Fibroblast of skin of left biceps (primary cell): ENCODE results near the gene JPH4.

ENCODE experiments used
- DNase-seq, 2 experiments: peaks; one replicate each; pipeline ENCODE4 v3.0.0-alpha.2; 2013; ENCODE audit warnings: low read depth in 2 of 2

Gene JPH4

GRCh38 chr14:23563473-23564180, 15.0 kb downstream of the JPH4 start:
- DNase-seq: no peak

DNA sequence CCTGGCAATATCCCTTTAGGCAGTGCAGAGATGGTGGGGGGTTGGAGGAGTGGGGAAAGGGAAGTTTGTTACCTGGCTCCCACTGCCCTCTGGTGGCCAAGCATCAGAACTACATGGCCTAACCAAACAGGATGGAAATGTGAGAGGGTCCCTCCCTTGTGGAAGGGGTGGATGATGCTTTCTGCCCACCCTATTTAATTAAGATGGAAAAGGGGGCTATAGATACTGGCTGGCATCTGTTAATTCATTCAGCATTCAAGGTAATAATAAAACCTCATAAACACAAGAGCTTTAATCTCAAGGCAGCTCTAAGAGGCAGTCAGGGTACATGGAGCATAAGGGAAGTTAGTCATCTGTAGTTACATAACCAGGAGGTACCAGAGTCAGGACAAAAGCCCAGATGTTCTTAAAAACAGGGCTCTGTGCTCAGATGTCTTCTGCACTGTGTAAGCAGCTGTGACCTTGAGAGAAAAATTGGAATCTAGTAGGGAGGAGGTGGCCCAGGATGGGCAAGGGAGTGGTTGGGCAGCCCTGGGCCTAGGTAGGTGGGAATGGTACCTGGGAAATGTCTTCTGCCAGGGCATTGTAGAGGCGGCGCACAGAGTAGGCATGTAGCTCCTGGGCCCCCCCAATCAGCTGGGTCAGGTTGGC, 15.6 kb downstream of the JPH4 start:
- DNase-seq: no peak

GRCh38 chr14:23561873-23562821, 16.4 kb downstream of the JPH4 start:
- no peak for DNase-seq

- DNase-seq: no peak
These were observed 17.3 kb downstream of the JPH4 start for GRCh38 chr14:23561259-23561658.

DNA sequence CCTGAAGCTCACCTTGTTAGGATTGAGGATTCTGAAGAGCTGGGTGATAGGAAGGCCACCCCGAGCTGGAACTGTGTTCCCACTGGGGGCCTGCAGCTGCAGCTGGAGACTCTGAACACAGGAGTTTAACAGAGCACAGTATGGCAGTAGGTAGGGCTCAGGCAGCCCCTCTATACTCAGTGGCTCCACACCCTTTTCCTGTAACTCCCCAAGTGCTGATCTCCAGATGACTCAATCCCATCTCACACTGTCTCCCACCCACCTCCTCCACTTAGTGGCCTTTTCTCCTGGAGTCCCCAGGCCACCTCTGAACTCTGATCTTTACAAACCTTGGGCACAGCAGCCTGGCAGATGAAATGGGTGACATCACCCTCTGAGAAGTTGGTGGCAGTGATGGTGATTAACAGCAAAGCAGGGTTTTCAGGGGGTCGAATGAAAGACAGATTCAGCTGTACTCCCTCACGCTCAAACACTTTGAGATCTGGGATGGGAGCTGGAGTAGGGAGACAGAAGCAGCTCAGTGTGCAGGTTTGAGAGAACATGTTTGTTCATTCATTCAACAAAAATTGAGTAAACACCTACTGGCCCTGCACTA, 18.6 kb downstream of the JPH4 start:
- no peak for DNase-seq

DNA sequence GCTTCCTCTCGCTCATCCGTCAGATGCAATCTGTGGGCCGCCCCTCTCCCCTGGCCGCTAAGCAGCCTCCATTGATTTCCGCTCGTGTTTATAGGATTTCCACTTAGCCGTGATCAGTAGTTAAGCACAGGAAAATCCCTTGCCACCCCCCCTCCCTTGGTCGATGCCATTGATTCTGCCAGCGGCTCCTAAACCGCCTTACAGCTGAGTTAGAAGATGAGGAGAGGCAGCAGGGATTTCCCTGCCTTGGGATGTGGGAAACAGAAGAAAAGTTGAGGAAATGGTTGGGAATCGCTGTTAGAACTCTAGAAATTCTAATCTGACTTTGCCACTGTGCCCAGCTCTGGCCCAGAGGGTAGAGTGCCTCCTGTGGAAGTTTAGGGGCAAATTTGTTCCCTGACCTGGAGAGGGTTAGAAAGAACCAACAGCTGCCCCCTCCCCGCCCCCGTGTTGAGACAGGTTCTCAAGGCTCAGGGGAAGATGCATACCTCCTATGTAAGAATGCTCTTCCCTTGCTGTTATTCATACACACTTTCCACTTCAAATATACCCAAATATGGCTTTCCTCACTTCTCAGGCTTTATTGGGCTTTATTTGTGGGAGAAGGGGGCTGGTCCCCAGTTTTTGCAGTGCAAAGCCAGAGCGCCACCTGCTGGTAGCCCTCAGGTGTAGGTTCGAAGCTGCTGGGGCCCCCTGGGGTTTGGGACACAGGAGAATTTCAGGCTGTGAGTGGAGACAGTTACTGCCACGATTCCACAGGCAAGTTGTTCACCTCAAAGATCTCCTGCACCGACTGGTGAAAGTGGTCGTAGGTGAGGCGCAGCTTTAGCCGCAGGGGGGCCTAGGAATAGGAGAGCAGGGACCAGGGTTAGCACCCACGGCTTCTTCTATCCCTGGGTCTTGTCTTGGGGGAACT, 19.3 kb downstream of the JPH4 start:
- DNase-seq: no peak

- no peak for DNase-seq
These were observed 20.1 kb downstream of the JPH4 start for GRCh38 chr14:23558346-23559009.

GRCh38 chr14:23557946-23558345, 20.6 kb downstream of the JPH4 start:
- DNase-seq: no peak

GRCh38 chr14:23557521-23557920, 21.1 kb downstream of the JPH4 start:
- no peak for DNase-seq

DNA sequence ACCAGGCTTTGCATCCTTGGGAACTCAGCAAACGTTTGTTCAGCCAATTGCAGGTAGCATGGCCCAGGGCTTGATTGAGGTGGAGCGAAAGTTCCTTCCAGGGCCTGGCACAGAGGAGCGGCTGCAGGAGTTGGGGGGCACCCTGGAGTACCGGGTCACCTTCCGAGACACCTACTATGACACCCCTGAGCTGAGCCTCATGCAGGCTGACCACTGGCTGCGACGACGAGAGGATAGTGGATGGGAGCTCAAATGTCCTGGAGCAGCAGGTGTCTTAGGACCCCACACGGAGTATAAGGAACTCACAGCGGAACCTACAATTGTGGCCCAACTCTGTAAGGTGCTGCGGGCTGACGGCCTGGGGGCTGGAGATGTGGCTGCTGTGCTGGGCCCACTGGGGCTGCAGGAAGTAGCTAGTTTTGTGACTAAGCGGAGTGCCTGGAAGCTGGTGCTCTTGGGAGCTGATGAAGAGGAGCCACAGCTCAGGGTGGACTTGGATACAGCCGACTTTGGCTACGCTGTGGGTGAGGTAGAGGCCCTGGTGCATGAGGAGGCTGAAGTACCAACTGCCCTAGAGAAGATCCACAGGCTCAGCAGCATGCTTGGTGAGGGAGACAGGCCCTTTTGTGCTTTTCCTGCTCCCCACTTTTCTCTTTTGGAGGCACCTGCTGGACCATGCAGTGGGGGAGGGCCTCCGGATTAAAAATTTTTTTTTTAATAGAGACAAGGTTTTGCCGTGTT, 21.7 kb downstream of the JPH4 start:
- DNase-seq: no peak

- DNase-seq: peak; percentile 64 to 65
These were observed 22.5 kb downstream of the JPH4 start, which contains the start of gene THTPA for GRCh38 chr14:23555882-23556699. TSS of gene THTPA (plus strand) at chr14:23556271. CDS start at chr14:23556758, 487 bp downstream.

DNA sequence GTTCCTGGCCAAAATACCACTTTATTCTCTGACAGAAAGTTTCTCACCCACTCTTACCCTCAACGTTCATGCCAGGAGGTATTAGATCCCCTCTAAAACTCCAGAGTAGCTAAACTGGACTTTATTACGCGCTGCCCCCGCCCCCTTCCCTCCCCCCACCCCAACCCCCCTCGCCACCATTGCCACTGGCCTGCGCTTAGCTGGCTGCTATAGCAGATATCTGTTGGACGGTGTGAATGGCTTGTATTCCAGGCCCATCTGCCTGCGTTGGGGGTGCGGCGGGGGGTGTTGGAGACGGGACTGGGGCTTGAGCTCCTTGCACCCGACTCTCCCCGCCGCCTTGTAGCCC, 23.1 kb downstream of the JPH4 start:
- no peak for DNase-seq

DNA sequence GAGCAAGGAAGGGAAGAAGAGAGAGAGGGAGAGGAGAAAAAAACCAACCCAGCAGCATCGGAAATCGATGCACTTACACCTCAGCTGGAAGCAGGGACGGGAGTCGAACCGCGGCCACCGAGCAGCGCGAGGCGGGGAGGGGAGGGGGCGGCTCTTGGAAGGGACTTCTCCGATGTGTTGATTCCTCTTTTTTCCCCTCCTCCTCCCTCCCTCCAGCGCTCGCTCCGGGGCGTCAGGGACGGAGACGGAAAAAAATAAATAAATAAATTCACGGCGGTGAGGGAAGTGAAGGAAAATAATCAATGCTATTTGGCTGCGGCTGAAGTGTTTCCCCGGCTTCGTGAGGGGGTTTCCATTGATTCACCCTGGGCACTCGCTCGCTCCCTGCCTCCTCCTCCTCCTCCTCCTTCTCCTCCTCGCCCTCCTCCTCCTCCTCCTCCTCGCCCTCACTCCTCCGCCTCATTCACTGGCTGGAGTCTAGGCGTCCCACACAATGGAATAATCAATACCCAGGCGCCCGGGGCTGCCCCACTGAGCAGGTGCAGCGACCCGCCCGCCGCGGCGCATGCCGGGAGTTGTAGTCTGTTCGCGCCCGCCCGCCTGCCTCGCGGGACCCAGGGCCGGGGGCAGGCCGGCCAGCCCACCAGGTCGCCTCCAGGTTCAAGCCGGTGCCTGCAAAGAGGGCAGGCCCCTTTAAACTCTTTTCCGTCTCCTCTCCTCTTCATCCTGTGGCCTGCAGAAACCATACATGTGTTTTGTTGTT, 27.1 kb downstream of the JPH4 start, which contains the start of gene ZFHX2:
TSS of gene ZFHX2 (minus strand) at position 500 of the 763 bp plus-strand sequence. CDS start 16,440 bp downstream, outside the sequence.
- no peak for DNase-seq

DNA sequence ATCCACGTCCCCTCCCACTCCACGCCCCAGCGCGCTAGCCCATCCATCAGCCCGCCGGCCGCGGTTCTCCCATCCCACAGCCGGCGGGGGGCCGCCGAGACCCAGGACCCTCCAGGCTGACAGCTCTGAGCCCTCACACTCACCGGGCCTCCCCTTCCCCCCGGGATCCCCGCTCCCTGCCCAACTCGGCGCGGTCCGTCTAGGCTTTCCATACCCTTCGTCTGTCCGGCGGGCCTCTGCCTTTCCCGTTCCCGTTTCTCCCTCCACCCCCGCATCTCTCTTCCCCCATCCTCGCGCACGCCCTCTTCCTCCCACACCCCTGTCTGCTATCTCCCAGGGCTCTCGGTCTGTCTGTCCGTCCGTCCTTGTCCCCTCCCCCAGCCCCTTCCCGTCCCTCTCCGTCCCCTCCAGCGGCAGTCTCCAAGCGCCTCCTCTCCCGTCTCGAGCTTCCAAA, 27.8 kb downstream of the JPH4 start:
- no peak for DNase-seq

- DNase-seq: no peak
These were observed 28.3 kb downstream of the JPH4 start for GRCh38 chr14:23550131-23550811.

DNA sequence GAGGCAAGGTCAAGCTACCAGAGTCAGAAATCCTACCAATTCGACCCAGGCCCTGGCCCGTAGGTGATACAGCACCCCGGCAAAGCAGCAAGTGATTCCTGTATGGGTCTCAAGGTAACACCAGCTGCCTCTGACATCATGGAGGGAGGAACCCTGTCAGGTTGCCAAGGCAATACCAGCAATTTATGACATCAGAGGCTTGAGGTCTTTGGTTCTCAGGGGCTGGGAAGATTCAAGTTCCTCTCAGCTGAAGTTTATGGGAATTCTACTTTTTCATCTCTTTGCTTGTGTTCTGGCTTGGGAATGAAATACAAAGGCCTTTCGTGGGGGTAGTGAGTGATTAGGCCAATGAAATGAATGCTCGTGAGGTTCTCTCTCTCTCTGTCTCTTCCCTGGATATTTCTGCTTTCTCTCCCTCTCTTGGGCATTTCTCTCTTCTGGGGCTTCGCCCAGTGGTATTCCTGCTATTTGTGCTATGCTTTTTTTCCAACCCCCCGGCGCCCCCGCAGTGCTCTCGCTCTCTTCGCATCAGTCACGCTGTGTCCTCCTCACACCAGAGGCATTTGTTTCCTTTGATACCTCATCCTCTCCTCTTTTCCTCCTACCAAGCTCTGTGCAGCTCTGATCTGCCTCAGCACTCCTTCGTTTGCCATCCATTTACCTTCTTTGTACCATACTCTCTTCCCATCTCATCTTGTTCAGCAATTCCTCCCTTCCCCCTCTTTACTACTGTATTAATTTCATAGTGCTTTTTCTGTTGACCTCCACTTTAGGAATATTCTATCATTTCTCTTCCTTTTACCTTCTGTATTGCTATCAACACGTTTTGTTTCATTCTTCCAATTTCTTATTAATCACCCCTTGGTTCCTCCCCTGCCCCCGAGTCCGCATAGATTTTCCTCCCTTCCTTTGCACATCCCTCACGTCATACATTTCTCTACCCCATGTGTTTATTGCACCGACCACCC, 30.0 kb downstream of the JPH4 start:
- no peak for DNase-seq
